ENCODE results near the gene NAV2. TPM values are rescaled to one million over a fixed set of nuclear protein-coding genes. Genes with fewer than 3 reads are reported as not detected.

NAV2 gene
- total RNA-seq, 1 donor, result 11.2 TPM

DNA sequence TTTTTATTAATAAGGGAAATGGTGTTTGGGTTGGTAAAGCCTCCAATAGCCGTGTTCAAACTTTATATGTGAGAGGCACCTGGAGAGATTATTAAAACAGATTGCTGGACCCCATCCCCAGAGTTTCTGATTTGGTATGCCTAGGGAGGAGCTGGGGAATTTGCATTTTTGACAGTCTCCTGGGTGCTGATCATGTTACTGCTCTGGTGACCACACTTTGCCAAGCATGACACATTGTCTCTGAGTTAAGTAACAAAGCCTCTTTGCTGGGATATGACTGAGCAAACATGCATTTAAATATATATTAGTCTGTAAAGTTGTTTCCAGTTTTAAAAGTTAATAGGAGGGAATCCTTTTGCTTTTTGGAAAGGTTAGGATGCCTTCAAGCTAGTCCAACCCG, 140.4 kb downstream of the NAV2 start:
- no peak for DNase-seq (ENCODE audit: low read depth)
- TF ChIP-seq, protein P1, sequence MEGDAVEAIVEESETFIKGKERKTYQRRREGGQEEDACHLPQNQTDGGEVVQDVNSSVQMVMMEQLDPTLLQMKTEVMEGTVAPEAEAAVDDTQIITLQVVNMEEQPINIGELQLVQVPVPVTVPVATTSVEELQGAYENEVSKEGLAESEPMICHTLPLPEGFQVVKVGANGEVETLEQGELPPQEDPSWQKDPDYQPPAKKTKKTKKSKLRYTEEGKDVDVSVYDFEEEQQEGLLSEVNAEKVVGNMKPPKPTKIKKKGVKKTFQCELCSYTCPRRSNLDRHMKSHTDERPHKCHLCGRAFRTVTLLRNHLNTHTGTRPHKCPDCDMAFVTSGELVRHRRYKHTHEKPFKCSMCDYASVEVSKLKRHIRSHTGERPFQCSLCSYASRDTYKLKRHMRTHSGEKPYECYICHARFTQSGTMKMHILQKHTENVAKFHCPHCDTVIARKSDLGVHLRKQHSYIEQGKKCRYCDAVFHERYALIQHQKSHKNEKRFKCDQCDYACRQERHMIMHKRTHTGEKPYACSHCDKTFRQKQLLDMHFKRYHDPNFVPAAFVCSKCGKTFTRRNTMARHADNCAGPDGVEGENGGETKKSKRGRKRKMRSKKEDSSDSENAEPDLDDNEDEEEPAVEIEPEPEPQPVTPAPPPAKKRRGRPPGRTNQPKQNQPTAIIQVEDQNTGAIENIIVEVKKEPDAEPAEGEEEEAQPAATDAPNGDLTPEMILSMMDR (IDR thresholded peaks at IDR 0.05; ENCODE audit: insufficient read depth, low read depth, low read length), result no peak
- H3K4me3 ChIP-seq (ENCODE audit: low read depth, low read length), result no peak overlapping the region

DNA sequence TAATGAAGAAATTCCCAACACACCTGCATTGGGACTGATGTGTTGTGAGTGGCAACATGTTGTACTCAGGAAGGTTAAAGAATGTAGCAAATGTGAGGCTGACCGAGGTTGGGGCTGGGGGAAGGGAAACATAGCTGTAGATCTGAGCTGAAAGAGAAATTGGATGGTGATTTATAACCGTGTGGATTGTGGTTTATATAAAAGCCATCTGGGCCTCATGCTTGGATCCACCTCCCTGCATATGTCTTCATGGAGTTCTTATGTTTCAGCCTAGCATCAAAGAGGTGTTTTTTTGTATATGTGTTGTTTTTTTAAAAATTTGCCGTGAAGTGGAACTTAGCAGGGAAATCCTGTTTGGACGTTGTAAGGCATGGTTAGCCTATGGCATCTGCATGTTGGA, 141.3 kb downstream of the NAV2 start:
- no peak for DNase-seq (ENCODE audit: low read depth)
- TF ChIP-seq, protein P1 (IDR thresholded peaks at IDR 0.05; ENCODE audit: insufficient read depth, low read depth, low read length), result no peak

DNA sequence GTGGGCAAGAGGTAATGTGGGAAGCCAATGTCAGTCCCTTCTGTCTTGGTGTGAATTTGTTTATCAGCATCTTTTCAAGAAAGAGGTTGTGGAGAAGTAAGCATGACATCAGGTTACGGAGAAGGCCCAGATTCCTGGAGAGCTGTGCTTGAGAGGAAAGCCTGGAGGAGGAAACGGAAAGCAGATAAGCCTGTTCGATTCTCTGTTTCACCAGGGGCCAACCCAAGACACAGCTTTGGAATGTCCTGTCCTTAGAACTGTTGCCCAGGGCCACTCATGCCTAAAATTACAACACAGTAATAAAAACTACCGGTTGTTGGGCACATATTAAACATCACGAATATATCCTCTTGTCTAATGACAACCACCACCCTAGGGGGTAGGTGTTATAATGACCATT, 148.5 kb downstream of the NAV2 start:
- no peak for DNase-seq (ENCODE audit: low read depth)
- H3K4me3 ChIP-seq (ENCODE audit: low read depth, low read length), result no peak overlapping the region
- TF ChIP-seq, protein P1 (IDR thresholded peaks at IDR 0.05; ENCODE audit: insufficient read depth, low read depth, low read length), result no peak

More for the DNA sequence above, 141.3 kb downstream of the NAV2 start:
- no peak overlapping the region for H3K4me3 ChIP-seq (ENCODE audit: low read depth, low read length)

DNA sequence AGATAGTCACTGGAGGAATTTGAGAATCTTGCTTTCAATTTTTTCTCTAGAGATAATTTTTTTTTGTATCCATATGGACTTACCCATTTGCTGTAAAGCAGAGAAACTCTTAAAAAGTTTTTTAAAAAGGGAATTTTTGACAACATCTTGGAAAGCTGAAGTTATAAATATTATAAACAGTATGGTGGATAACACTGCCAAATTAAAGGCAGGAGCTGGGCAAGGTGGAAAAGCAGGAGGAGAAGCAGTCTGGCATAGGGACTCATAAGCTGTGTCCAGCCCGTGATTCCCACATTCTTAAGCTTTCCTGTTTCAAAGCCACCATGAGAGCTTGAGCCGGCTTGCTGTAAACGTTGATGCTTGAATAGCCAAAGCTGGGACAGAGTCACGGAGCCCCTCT, 149.5 kb downstream of the NAV2 start:
- H3K4me3 ChIP-seq (ENCODE audit: low read depth, low read length), result no peak overlapping the region
- DNase-seq (ENCODE audit: low read depth), result no peak
- TF ChIP-seq, protein P1 (IDR thresholded peaks at IDR 0.05; ENCODE audit: insufficient read depth, low read depth, low read length), result no peak

DNA sequence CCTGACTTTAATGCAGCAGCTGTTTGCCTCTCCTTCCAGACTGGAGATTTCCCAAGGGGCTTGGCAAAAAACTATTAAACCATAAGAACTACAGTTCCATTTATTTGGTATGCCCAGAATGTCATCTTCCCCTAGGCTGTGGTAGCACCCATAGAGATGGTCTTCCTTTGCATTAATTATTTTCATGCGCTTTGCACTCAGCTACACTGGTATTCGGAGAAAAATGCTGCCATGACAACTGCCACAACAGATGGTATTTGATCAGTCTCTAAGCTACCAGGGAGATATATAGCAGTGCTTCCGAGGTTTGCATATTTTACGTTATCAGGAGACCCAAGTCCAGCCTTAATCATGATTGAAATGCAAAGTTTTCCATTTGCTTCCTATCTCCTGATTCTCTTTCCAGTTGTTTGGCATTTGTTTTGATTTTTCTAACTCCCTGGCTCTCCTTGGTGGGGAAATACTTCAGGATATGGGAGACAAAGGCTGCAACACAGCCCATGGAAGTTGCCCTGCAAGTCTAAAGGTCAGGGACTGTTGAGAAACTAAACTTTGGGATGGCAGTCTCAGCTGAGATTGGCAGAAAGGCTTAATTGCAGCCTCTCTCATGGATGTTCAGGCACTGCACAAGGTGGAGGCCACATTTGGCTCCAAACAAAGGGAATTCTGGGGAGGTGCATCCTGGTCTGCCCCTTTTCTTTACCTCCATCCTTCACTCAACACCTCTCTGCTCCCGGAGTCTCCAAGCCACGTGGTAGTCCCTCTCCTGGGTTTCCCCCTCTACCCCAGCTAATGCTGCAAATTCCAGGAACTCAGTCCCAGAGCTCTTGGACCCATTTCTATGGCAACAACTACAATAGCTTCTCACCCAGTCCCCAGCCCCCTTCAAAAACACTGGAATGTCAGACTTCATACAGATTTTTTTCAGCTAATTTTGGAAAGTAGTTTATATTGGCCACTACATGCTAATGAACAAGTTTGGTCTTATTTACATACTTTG, 151.8 kb downstream of the NAV2 start:
- TF ChIP-seq, protein P1 (IDR thresholded peaks at IDR 0.05; ENCODE audit: insufficient read depth, low read depth, low read length), result no peak
- no peak for DNase-seq (ENCODE audit: low read depth)
- no peak overlapping the region for H3K4me3 ChIP-seq (ENCODE audit: low read depth, low read length)

DNA sequence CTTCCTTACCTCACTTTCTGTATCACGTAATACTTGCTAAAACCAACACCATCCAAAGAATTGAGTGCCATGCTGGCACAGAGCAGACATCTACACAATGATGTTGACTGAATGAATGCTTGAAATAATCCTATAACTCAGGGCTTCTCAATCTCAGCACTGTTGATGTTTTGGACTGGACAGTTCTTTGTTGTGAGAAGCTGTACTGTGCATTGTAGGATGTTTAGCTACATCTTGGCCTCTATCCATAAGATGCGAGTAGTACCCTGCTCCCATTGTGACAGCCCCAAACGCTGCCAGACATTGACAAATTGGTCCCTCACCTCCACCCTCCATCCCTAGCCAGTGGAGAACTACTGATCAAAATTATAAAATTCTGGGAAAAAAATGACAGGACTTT, 153.4 kb downstream of the NAV2 start:
- H3K4me3 ChIP-seq (ENCODE audit: low read depth, low read length), result no peak overlapping the region
- no peak for DNase-seq (ENCODE audit: low read depth)
- TF ChIP-seq, protein P1 (IDR thresholded peaks at IDR 0.05; ENCODE audit: insufficient read depth, low read depth, low read length), result no peak

All from fibroblast of villous mesenchyme (primary cell).